Activated CD4-positive, alpha-beta T cell treated with anti-CD3 and anti-CD28 coated beads, Interleukin-2, amount 10 ng/mL, durations not matched to agents 7 days and 5 days (primary cell): ENCODE measurements around the gene KLHDC10. TPM values are rescaled to one million over a fixed set of nuclear protein-coding genes. Genes with fewer than 3 reads are reported as not detected.
A peak's percentile ranks its signal among the peaks of the same experiment; 100 is the strongest.
"Not testable (repeated sequence)": the region's sequence is repeated elsewhere in the genome, so short reads cannot be mapped to it uniquely, and the experiment has no call there.

Source experiments
- CTCF ChIA-PET: fragments of 350-600 bp; sonication (Branson Sonifier 250); formaldehyde crosslinking; loops from one replicate; lab custom pipeline; 2021; ENCODE audit warnings: antibody characterized with exemption; lab: Charles Lee
- POLR2A ChIA-PET: fragments of 350-600 bp; sonication (Branson Sonifier 250); formaldehyde crosslinking; loops from one replicate; lab custom pipeline; 2021; ENCODE audit warnings: antibody characterized with exemption; lab: Charles Lee
- DNase-seq: peaks from one replicate; pipeline ENCODE4 v3.0.0-alpha.2; 2020
- H3K27ac Mint-ChIP-seq: one replicate; pipeline ENCODE4 v1.8.0; 2021; ENCODE audit warnings: mild to moderate bottlenecking, moderate library complexity, mixed read lengths
- H3K27me3 Mint-ChIP-seq: one replicate; pipeline ENCODE4 v1.8.0; 2021; ENCODE audit warnings: mixed read lengths
- H3K36me3 Mint-ChIP-seq: one replicate; pipeline ENCODE4 v1.8.0; 2021; ENCODE audit warnings: low read depth, mixed read lengths
- H3K4me1 Mint-ChIP-seq: one replicate; pipeline ENCODE4 v1.8.0; 2021; ENCODE audit warnings: mixed read lengths
- H3K4me3 Mint-ChIP-seq: one replicate; pipeline ENCODE4 v1.8.0; 2021; ENCODE audit warnings: mild to moderate bottlenecking, moderate library complexity, mixed read lengths
- H3K9me3 Mint-ChIP-seq: one replicate; pipeline ENCODE4 v1.8.0; 2021; ENCODE audit warnings: mixed read lengths
- total RNA-seq, 2 experiments: library from RNA; stranded (reverse); gene quantifications; one replicate each; pipeline ENCODE4 v1.2.3, GENCODE V29; 2021

Gene KLHDC10, protein sequence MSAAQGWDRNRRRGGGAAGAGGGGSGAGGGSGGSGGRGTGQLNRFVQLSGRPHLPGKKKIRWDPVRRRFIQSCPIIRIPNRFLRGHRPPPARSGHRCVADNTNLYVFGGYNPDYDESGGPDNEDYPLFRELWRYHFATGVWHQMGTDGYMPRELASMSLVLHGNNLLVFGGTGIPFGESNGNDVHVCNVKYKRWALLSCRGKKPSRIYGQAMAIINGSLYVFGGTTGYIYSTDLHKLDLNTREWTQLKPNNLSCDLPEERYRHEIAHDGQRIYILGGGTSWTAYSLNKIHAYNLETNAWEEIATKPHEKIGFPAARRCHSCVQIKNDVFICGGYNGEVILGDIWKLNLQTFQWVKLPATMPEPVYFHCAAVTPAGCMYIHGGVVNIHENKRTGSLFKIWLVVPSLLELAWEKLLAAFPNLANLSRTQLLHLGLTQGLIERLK
- total RNA-seq: 10 to 100 TPM; 14.6 to 16.7 TPM

DNA sequence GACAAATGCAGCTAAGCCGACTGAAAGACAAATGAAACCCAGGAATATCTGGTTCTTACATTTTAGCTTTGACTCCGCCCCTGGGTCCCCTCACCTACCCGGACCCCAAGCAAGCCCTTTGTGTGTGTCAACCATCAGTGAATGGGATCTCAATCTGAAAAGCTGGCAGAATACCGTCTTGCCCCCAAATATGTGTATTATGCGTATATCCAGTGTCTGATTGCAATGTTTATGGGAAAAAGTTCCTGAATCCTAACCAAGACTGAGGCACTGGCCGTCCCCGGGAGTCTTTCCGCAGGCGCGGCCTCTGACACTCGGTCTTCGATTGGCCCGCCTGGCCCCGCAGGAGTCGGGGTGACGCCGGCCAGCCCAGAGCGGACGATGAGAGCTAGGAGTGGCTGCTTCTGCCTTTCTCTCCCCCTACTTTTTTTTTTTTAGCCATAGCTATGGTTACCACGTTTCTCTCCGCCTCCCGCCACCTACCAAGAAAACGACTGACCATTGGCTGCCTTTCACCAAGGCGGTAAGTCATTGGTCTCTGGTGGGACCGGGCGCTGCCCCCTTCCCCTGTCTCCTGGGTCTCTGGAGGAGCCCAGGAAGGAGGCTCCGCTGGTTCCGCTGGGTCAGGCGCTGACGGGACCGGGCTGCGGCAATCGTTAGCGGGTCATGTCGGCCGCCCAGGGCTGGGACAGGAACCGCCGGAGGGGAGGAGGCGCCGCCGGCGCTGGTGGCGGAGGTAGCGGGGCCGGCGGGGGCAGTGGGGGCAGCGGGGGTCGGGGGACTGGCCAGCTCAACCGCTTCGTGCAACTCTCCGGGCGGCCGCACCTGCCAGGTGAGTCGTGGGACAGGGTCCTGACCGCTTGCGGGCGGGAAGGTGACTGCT, at the start of gene KLHDC10:
Gene KLHDC10 (plus strand): TSS at position 557 of the 883 bp plus-strand sequence. CDS start 110 bp downstream, at position 667.
- H3K27me3 Mint-ChIP-seq: no peaks in the 10 kb centered on the region
- DNase-seq: peak; percentile 97
- ChIA-PET CTCF (interaction anchor here (0.6 to 1.3 kb wide), 2 partner anchors 9 to 62 kb away, joined by 3 to 6 read pairs; no protein-coding TSS in a partner anchor), POLR2A (interaction anchor here (0.6 kb wide), 1 partner anchor 371 kb away, joined by 3 read pairs; no protein-coding TSS in a partner anchor)
- H3K36me3 Mint-ChIP-seq: peaks cover 7% of the 10 kb centered on the region
- H3K4me1 Mint-ChIP-seq: peaks cover 43% of the 10 kb centered on the region
- H3K9me3 Mint-ChIP-seq: peaks cover 2% of the 10 kb centered on the region
- peak within 1 kb of the TSS; percentile 79 for H3K27ac Mint-ChIP-seq
- peak within 1 kb of the TSS; percentile 91 for H3K4me3 Mint-ChIP-seq

DNA sequence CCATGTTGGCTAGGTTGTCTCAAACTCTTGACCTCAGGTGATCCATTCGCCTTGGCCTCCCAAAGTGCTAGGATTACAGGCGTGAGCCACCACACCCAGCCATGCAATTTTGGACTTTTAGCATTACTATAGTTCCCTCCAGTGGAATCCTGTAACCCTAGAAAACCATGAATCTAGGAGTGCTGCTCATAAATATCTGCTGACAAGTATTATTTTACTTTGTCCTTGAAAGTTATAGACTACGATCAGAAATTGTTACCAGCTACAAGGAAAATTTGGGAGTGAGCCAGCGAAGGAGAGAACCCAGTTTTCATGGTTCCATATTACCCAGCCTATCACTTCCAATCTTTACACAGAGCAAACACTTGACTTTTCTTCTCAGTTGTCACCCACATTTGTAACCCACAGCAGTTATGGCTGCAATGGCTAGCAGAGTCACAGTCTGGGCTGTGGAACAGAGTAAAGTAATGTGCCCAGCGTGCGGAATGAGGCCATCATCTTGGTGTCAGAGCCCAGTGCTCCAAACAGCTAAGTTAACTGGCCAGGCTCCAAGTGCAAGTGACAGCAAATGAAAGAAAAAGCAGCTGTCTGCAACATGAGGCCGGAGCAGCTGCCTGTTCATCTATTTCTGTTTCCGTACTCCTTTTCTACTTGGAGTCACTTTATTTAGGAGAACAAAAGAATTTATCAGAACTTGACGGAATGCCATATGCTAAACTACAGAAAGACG, 49.1 kb upstream of the KLHDC10 start:
- Mint-ChIP-seq H3K27me3 (no peaks in the 10 kb centered on the region), H3K4me1 (peaks cover 3% of the 10 kb centered on the region), H3K9me3 (no peaks in the 10 kb centered on the region), H3K36me3 (peaks cover 43% of the 10 kb centered on the region), H3K27ac (no peak overlapping the region), H3K4me3 (no peak overlapping the region)
- POLR2A ChIA-PET: no interaction called here
- DNase-seq: no peak
- CTCF ChIA-PET: interaction anchor here (0.6 to 0.7 kb wide), 2 partner anchors 195 to 686 kb away, joined by 3 to 5 read pairs; no protein-coding TSS in a partner anchor

DNA sequence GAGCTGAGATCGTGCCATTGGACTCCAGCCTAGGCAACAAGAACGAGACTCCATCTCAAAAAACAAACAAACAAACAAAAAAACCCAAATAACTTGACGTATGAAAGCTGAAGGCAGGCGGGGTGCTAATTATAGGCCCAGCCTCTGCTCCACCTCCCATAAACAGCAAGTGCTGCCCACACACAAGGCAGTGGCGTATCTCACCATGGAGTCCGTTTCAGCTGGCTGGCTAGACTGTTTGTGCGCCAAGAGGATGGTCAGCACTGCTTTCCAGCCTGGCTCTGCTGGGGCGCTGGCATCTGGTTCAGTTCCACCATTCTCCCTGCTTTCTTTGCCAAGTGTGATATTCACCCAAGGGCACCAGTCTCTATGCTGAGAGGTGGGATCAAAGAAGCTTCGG, 48.2 kb upstream of the KLHDC10 start:
- H3K9me3 Mint-ChIP-seq: no peaks in the 10 kb centered on the region
- no peak overlapping the region for H3K27ac Mint-ChIP-seq
- peaks cover 3% of the 10 kb centered on the region for H3K4me1 Mint-ChIP-seq
- ChIA-PET CTCF (interaction anchor here (0.7 kb wide), 1 partner anchor 196 kb away, joined by 3 read pairs; no protein-coding TSS in a partner anchor), POLR2A (no interaction called here)
- no peak for DNase-seq
- H3K36me3 Mint-ChIP-seq: peaks cover 44% of the 10 kb centered on the region
- no peaks in the 10 kb centered on the region for H3K27me3 Mint-ChIP-seq
- H3K4me3 Mint-ChIP-seq: no peak overlapping the region

DNA sequence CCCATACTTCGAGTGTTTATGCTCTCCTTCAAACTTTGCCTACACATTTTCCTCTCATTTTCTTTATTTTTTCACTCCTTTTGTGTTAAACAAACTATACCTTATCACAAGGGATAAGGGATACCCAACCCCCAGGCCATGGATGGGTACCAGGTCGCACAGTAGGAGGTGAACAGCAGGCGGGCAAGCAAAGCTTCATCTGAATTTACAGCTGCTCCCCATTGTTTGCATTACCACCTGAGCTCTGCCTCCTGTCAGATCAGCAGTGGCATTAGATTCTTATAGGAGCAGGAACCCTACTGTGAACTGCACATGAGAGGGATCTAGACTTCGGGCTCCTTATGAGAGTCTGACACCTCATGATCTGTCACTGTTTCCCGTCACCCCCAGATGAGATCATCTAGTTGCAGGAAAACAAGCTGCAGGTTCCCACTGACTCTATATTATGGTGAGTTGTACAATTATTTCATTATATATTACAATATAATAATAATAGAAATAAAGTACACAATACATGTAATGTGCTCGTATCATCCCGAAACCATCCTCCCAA, 47.6 kb upstream of the KLHDC10 start:
- no peak for DNase-seq
- no peaks in the 10 kb centered on the region for H3K9me3 Mint-ChIP-seq
- H3K4me3 Mint-ChIP-seq: no peak overlapping the region
- no peak overlapping the region for H3K27ac Mint-ChIP-seq
- no peaks in the 10 kb centered on the region for H3K27me3 Mint-ChIP-seq
- peaks cover 46% of the 10 kb centered on the region for H3K36me3 Mint-ChIP-seq
- POLR2A ChIA-PET: no interaction called here
- peaks cover 3% of the 10 kb centered on the region for H3K4me1 Mint-ChIP-seq
- CTCF ChIA-PET: interaction anchor here (1.2 kb wide), 1 partner anchor 11 kb away, joined by 3 read pairs; no protein-coding TSS in a partner anchor

DNA sequence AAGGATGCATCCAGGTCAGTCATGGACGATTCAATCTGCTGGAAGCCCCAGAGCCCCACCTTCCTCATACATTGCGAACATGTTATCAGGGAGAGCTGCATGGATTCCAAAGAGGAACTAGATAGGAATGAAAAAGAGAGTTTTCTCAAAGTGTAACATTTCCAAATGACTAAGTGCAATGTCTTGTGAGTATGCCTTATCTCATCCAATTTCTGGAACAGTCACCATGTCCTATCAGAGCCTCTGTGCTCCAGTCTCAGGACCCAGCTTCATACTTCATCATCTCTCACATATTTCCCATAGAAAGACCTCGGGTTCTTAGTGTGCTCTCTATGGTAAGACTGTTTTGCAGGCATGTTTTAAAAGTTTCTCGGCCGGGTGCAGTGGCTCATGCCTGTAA, 45.9 kb upstream of the KLHDC10 start:
- no peak for DNase-seq
- Mint-ChIP-seq H3K4me1 (peaks cover 3% of the 10 kb centered on the region), H3K4me3 (no peak overlapping the region), H3K27ac (no peak overlapping the region), H3K27me3 (no peaks in the 10 kb centered on the region), H3K36me3 (peaks cover 40% of the 10 kb centered on the region), H3K9me3 (no peaks in the 10 kb centered on the region)
- ChIA-PET CTCF (interaction anchor here (0.5 to 1.2 kb wide), 2 partner anchors 14 to 30 kb away, joined by 3 to 4 read pairs; no protein-coding TSS in a partner anchor), POLR2A (no interaction called here)

DNA sequence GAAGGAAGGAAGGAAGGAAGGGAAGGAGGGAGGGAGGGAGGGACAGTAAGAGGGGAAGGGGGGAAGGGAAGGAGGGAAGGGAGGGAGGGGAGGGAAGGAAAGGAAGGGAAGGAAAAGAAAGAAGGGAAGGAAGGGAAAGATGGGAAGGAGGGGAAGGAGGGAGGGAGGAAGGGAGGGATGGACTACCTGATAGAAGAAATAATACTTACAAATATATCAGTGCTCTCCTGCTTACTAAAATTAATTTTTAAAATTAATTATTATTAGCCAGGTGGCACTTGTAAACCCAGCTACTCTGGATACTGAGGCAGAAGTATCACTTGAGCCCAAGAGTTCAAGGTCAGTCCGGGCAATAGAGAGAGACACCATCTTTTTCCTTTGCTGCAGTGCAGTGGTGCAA, 37.6 kb upstream of the KLHDC10 start:
- Mint-ChIP-seq H3K27ac (no peak overlapping the region), H3K4me1 (no peaks in the 10 kb centered on the region), H3K9me3 (no peaks in the 10 kb centered on the region), H3K27me3 (no peaks in the 10 kb centered on the region), H3K4me3 (no peak overlapping the region), H3K36me3 (peaks cover 18% of the 10 kb centered on the region)
- CTCF ChIA-PET: interaction anchor here (0.6 to 0.9 kb wide), 3 partner anchors 9 to 469 kb away, joined by 3 to 5 read pairs (median 3); no protein-coding TSS in a partner anchor
- POLR2A ChIA-PET: no interaction called here
- DNase-seq: no peak

DNA sequence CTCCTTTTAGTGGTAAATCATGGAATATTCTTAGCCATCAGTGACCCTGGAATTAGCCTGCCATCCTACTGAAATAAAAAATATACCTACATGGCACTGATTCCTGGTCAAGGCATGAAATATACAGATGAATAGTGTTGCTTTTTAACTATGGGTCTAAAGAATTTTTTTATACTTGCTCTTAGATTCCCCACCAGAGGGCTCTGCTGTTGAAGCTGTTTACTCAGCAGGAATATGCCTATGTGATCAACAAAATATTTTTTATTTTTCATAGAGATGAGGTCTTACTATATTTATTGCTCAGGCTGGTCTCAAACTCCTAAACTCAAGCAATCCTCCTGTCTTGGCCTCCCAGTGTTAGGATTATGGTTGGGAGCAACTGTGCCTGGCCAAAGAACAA, 32.6 kb upstream of the KLHDC10 start:
- no peak for DNase-seq
- Mint-ChIP-seq H3K9me3 (no peaks in the 10 kb centered on the region), H3K36me3 (peaks cover 22% of the 10 kb centered on the region), H3K27ac (no peak overlapping the region), H3K4me1 (no peaks in the 10 kb centered on the region), H3K4me3 (no peak overlapping the region), H3K27me3 (no peaks in the 10 kb centered on the region)
- ChIA-PET POLR2A (no interaction called here), CTCF (no interaction called here)

DNA sequence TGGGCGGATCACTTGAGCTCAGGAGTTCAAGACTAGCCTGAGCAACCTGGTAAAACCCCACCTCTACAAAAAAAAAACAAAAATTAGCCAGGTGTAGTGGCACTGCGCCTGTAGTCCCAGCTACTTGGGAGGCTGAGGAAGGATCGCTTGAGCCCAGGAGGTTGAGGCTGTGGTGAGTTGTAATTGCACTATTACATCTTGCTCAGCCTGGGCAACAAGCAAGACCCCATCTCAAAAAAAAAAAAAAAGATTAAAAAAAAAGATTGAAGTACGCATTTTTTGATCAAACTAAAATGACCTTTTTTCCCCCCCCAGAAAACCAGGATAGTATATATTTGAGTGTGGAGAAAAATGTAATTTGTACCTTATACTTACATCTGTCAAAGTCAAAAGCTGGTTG, 29.8 kb upstream of the KLHDC10 start:
- no peaks in the 10 kb centered on the region for H3K4me1 Mint-ChIP-seq
- H3K9me3 Mint-ChIP-seq: no peaks in the 10 kb centered on the region
- no peak overlapping the region for H3K27ac Mint-ChIP-seq
- DNase-seq: no peak
- no peaks in the 10 kb centered on the region for H3K27me3 Mint-ChIP-seq
- ChIA-PET CTCF (interaction anchor here (0.7 kb wide), 1 partner anchor 351 kb away, joined by 3 read pairs; no protein-coding TSS in a partner anchor), POLR2A (no interaction called here)
- peaks cover 27% of the 10 kb centered on the region for H3K36me3 Mint-ChIP-seq
- H3K4me3 Mint-ChIP-seq: no peak overlapping the region

DNA sequence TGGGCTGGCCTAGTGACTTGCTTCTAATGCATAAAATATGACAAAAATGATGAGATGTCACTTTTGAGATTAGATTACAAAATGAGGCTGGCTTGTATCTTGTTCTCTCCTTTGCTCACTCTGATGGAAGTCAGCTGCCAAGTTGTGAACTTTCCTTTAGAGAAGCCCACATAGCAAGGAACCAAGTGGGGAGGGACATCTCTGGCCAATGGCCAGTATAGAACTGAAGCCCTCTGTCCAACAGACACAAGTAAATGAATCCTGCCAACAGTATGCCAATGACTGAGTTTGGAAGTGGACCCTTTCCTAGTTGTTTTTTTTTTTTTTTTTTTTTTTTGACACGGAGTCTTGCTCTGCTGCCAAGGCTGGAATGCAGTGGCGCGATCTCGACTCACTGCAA, 22.5 kb upstream of the KLHDC10 start:
- no peak for DNase-seq
- ChIA-PET CTCF (no interaction called here), POLR2A (no interaction called here)
- peaks cover 16% of the 10 kb centered on the region for H3K4me1 Mint-ChIP-seq
- peaks cover 2% of the 10 kb centered on the region for H3K9me3 Mint-ChIP-seq
- H3K4me3 Mint-ChIP-seq: no peak overlapping the region
- H3K27me3 Mint-ChIP-seq: peaks cover 1% of the 10 kb centered on the region
- no peak overlapping the region for H3K27ac Mint-ChIP-seq
- peaks cover 18% of the 10 kb centered on the region for H3K36me3 Mint-ChIP-seq

DNA sequence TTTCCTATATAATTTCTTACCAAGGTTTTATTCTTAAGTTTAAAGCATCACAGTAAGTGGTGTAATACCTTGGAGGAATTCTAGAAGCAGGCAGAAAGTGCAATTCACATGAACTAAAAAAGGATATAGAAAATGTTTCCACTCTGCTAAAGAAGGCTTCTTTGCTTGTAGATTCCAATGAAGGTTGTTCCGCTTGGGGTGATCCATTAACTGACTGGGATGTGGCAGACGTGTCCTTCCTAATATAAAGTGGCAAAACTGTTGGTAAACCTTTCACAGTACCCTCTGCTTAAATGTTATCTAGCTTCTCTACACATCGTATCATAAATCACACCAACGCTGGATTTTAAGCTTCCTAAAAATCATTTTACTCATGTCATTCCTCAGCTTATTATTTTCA, 21.4 kb upstream of the KLHDC10 start:
- ChIA-PET CTCF (no interaction called here), POLR2A (no interaction called here)
- no peak for DNase-seq
- H3K27ac Mint-ChIP-seq: no peak overlapping the region
- H3K36me3 Mint-ChIP-seq: peaks cover 18% of the 10 kb centered on the region
- no peak overlapping the region for H3K4me3 Mint-ChIP-seq
- peaks cover 2% of the 10 kb centered on the region for H3K9me3 Mint-ChIP-seq
- H3K4me1 Mint-ChIP-seq: peaks cover 16% of the 10 kb centered on the region
- H3K27me3 Mint-ChIP-seq: peaks cover 3% of the 10 kb centered on the region

DNA sequence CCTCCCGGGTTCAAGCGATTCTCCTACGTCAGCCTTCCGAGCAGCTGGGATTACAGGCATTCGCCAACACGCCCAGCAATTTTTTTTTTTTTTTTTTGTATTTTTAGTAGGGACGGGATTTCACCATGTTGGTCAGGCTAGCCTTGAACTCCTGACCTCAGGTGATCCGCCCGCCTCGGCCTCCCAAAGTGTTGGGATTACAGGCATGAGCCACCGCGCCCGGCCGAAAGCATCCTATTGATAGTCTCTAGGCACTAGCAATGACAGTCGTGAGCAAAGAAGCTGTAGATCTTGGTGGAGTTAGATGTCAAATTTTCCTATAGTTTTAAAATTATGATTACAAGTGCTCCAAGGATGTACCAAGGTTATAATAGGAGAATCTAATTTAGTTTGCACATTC, 18.1 kb upstream of the KLHDC10 start:
- peaks cover 14% of the 10 kb centered on the region for H3K4me1 Mint-ChIP-seq
- H3K27me3 Mint-ChIP-seq, POLR2A ChIA-PET, H3K9me3 Mint-ChIP-seq, DNase-seq, H3K36me3 Mint-ChIP-seq, H3K27ac Mint-ChIP-seq, H3K4me3 Mint-ChIP-seq: not testable (repeated sequence)
- CTCF ChIA-PET: interaction anchor here (0.6 to 1.4 kb wide), 2 partner anchors 10 to 36 kb away, joined by 3 to 5 read pairs; no protein-coding TSS in a partner anchor

DNA sequence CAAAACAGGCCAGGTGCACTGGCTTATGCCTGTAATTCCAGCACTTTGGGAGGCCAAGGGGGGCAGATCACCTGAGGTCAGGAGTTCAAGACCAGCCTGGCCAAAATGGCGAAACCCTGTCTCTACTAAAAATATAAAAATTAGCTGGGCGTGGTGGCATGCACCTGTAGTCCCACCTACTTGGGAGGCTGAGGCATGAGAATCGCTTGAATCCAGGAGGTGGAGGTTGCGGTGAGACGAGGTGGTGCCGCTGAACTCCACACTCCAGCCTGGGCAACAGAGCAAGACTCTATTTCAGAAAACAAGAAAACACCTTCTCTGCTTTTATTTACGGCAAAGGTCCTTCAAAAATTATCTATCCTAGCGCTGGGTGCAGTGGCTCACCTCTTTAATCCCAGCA, 15.1 kb upstream of the KLHDC10 start:
- CTCF ChIA-PET: interaction anchor here (0.6 kb wide), 1 partner anchor 702 kb away, joined by 5 read pairs; no protein-coding TSS in a partner anchor
- H3K4me1 Mint-ChIP-seq, H3K36me3 Mint-ChIP-seq, DNase-seq, H3K4me3 Mint-ChIP-seq, H3K9me3 Mint-ChIP-seq, POLR2A ChIA-PET, H3K27me3 Mint-ChIP-seq: not testable (repeated sequence)
- peak overlapping the region; percentile 9 for H3K27ac Mint-ChIP-seq
